Measurements from ENCODE around the gene PLEKHM2. TPM values are rescaled to one million over a fixed set of nuclear protein-coding genes. Genes with fewer than 3 reads are reported as not detected.

Gene PLEKHM2
- total RNA-seq, 2 experiments from 2014 or later = 47.7 to 56.6 TPM

DNA sequence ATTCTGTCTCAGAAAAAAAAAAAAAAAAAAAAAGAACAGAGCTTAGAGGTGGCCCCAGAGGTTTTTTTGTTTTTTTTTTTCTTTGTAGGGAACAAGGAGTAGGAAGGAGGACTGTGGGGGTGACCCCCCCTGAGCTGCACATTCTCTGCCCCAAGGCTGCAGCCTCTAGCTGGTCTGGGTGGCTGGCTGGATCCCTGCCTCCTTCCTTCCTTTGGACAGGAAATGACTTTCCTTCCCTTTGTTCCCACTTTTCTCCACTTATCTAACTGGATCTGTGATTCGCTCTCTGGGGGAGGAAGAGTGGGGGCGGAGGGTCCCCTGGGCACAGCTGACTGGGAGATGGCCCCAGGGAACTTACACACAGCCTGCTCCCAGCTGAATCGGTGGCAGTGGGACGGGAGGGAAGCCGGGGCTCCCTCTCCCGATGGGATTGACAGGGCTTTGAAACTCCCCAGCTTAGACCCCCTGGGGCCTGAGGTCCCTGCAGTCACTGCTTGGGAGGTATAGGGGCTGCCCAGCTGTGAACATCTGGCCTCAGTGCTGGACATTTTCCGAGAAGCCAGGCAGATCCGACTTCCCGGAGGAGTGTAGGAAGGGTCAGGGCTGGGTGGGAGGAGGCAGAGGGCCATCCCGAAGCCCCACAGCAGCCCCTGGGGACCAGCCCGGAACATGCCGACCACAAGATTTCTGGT lies 76.5 kb downstream of the PLEKHM2 start:
- POLR2A ChIA-PET = interaction anchor here (0.7 kb wide), 1 partner anchor 51 kb away, joined by 3 read pairs; no protein-coding TSS in a partner anchor
- Mint-ChIP-seq H3K27ac (no peak overlapping the region), H3K4me3 (no peak overlapping the region), H3K36me3 (no peaks in the 10 kb centered on the region), H3K4me1 (peaks cover 7% of the 10 kb centered on the region), H3K27me3 (peaks cover 53% of the 10 kb centered on the region), H3K9me3 (no peaks in the 10 kb centered on the region)
- DNase-seq (no peak), ATAC-seq (ENCODE audit: low read depth) (no peak)

- Mint-ChIP-seq H3K4me3 (no peak overlapping the region), H3K36me3 (no peaks in the 10 kb centered on the region), H3K27me3 (peaks cover 47% of the 10 kb centered on the region), H3K4me1 (peaks cover 2% of the 10 kb centered on the region), H3K9me3 (no peaks in the 10 kb centered on the region), H3K27ac (no peak overlapping the region)
- DNase-seq (no peak), ATAC-seq (ENCODE audit: low read depth) (no peak)
- POLR2A ChIA-PET = no interaction called here
These were observed 77.4 kb downstream of the PLEKHM2 start for GRCh38 chr1:15761366-15762128.

DNA sequence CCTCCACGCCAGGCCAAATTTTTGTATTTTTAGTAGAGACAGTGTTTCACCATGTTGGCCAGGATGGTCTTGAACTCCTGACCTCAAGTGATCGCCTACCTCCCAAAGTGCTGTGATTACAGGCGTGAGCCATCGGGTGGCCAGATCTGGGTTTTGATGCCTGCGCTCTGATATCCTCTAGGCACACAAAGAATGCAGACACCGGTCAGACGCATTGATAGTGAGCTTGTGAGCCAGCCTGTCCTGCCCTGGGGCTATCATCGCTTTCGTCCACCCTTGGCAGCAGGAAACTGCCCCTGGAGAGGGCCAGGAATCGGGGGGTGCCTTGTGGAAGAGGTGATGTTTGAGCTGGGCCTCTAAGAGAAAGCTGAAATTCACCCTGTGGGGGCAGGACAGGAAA lies 78.4 kb downstream of the PLEKHM2 start:
- DNase-seq = no peak
- Mint-ChIP-seq H3K9me3 (no peaks in the 10 kb centered on the region), H3K36me3 (no peaks in the 10 kb centered on the region), H3K4me3 (no peak overlapping the region), H3K27ac (no peak overlapping the region), H3K27me3 (peaks cover 38% of the 10 kb centered on the region), H3K4me1 (peaks cover 2% of the 10 kb centered on the region)
- ATAC-seq (ENCODE audit: low read depth) = no peak
- POLR2A ChIA-PET = no interaction called here

- DNase-seq (no peak), ATAC-seq (ENCODE audit: low read depth) (no peak)
- Mint-ChIP-seq H3K9me3 (no peaks in the 10 kb centered on the region), H3K27me3 (peaks cover 32% of the 10 kb centered on the region), H3K4me3 (no peak overlapping the region), H3K36me3 (no peaks in the 10 kb centered on the region), H3K4me1 (no peaks in the 10 kb centered on the region), H3K27ac (no peak overlapping the region)
- POLR2A ChIA-PET = no interaction called here
These were observed 80.2 kb downstream of the PLEKHM2 start for GRCh38 chr1:15764269-15764764.

DNA sequence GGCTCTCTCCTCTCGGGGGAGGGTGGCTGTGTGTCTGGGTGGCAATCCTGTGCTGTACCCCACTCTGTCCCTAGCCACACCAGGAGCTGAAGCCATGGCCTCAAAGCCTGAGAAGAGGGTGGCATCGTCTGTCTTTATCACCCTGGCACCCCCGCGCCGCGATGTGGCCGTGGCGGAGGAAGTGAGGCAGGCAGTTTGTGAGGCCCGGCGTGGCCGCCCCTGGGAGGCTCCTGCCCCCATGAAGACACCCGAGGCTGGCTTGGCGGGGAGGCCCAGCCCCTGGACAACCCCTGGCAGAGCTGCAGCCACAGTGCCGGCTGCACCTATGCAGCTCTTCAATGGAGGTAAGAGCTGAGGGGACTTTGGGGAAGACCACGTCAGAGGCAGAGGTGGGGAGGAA lies 80.8 kb downstream of the PLEKHM2 start:
- Mint-ChIP-seq H3K27me3 (peaks cover 26% of the 10 kb centered on the region), H3K27ac (no peak overlapping the region), H3K4me1 (no peaks in the 10 kb centered on the region), H3K9me3 (no peaks in the 10 kb centered on the region), H3K4me3 (no peak overlapping the region), H3K36me3 (no peaks in the 10 kb centered on the region)
- DNase-seq = no peak
- POLR2A ChIA-PET = no interaction called here
- no peak for ATAC-seq (ENCODE audit: low read depth)

- DNase-seq (no peak), ATAC-seq (ENCODE audit: low read depth) (no peak)
- no peaks in the 10 kb centered on the region for H3K36me3 Mint-ChIP-seq
- no peak overlapping the region for H3K4me3 Mint-ChIP-seq
- H3K9me3 Mint-ChIP-seq = no peaks in the 10 kb centered on the region
- POLR2A ChIA-PET = no interaction called here
- H3K27ac Mint-ChIP-seq = no peak overlapping the region
- H3K27me3 Mint-ChIP-seq = peaks cover 19% of the 10 kb centered on the region
- H3K4me1 Mint-ChIP-seq = no peaks in the 10 kb centered on the region
These were observed 81.5 kb downstream of the PLEKHM2 start for GRCh38 chr1:15765495-15766194.

- Mint-ChIP-seq H3K9me3 (no peaks in the 10 kb centered on the region), H3K4me1 (no peaks in the 10 kb centered on the region), H3K27ac (no peak overlapping the region), H3K4me3 (no peak overlapping the region), H3K36me3 (no peaks in the 10 kb centered on the region), H3K27me3 (peaks cover 4% of the 10 kb centered on the region)
- POLR2A ChIA-PET = no interaction called here
- ATAC-seq (ENCODE audit: low read depth) = no peak
- DNase-seq = no peak
These were observed 83.8 kb downstream of the PLEKHM2 start for GRCh38 chr1:15767941-15768340.

DNA sequence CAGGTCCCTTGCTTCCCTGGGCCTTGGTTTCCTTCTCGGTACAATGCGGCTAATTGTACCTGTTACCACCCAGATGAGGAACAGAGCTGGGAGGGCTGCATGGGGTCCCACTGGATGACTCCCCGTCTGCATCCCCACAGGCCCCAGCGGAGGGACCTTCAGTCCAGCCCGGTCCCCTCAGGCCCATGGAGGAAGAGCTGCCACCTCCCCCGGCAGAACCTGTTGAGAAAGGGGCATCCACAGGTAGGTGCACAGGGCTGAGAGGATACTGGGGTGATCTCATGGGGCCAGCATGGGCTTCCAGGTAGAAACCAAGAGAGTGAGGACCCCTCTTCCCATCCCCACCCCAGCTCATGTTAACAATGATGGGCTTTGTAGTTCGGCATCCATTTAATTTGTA lies 84.3 kb downstream of the PLEKHM2 start:
- Mint-ChIP-seq H3K4me3 (no peak overlapping the region), H3K27ac (no peak overlapping the region), H3K27me3 (peaks cover 2% of the 10 kb centered on the region), H3K36me3 (no peaks in the 10 kb centered on the region), H3K4me1 (no peaks in the 10 kb centered on the region), H3K9me3 (no peaks in the 10 kb centered on the region)
- POLR2A ChIA-PET = no interaction called here
- ATAC-seq (ENCODE audit: low read depth) (no peak), DNase-seq (no peak)

DNA sequence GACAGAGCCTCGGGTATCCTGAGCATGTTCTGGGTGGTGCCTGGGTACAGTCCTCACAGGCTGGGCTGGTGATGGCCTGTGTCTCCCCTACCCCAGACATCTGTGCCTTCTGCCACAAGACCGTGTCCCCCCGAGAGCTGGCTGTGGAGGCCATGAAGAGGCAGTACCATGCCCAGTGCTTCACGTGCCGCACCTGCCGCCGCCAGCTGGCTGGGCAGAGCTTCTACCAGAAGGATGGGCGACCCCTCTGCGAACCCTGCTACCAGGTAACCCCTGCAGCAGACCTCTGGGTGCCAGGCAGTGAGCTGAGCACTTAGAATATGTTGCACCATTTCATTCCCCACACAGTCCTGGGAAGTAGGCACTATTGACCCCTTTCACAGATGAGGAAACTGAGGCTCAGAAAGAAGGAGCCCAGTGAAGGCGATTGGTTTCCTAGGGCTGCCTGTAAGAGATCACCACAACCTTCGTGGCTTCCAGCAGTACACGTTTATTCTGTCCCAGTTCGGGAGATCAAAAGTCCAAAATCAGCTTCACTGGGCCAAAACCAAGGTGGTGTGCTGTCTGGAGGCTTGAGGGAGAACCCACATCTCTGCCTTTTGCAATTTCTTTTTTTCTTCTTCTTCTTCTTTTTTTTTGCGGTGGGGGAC lies 86.3 kb downstream of the PLEKHM2 start:
- Mint-ChIP-seq H3K36me3 (no peaks in the 10 kb centered on the region), H3K4me1 (no peaks in the 10 kb centered on the region), H3K27ac (no peak overlapping the region), H3K27me3 (peaks cover 2% of the 10 kb centered on the region), H3K4me3 (no peak overlapping the region), H3K9me3 (no peaks in the 10 kb centered on the region)
- ATAC-seq (ENCODE audit: low read depth) (no peak), DNase-seq (no peak)
- POLR2A ChIA-PET = no interaction called here

DNA sequence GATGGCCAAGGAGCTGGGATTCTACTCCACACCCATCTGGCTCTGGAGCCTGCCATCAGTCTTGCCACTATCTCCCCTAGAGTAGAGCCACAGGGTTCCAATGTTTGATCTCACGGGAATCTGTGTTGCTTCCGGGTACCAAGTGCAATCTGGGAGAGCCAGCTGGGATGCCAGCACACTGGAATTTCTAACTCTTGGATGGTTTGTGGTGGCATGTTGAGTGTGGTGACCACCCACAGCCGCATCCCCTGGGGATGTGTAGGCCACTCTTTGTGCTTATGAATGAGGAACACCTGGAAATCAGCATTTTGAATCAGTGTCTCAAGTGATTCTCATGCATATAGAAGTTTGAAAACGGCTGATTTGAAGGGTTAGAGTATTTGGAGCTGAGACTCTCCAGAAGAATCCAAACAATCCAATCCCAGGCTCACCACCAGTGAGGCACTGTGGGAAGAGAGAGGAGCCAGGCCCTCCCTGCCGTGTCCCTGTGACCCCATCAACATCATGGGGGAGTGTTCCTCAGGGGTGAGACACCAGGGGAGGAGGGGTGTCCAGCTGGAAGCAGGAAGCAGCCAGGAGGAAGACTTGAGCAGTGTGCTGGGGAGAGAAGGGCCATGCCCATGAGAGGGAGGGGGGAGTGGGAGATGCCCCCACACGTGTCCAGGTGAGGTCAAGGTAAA lies 87.9 kb downstream of the PLEKHM2 start:
- POLR2A ChIA-PET = no interaction called here
- Mint-ChIP-seq H3K27ac (no peak overlapping the region), H3K36me3 (no peaks in the 10 kb centered on the region), H3K4me1 (no peaks in the 10 kb centered on the region), H3K9me3 (no peaks in the 10 kb centered on the region), H3K4me3 (no peak overlapping the region), H3K27me3 (peaks cover 2% of the 10 kb centered on the region)
- DNase-seq (no peak), ATAC-seq (ENCODE audit: low read depth) (no peak)

- Mint-ChIP-seq H3K27ac (no peak overlapping the region), H3K4me3 (no peak overlapping the region), H3K4me1 (no peaks in the 10 kb centered on the region), H3K9me3 (no peaks in the 10 kb centered on the region), H3K36me3 (no peaks in the 10 kb centered on the region), H3K27me3 (peaks cover 6% of the 10 kb centered on the region)
- ATAC-seq (ENCODE audit: low read depth) (no peak), DNase-seq (no peak)
- POLR2A ChIA-PET = interaction anchor here (0.6 kb wide), 1 partner anchor 157 kb away, joined by 3 read pairs; no protein-coding TSS in a partner anchor
These were observed 91.6 kb downstream of the PLEKHM2 start for GRCh38 chr1:15775706-15776105.

GRCh38 chr1:15777909-15778707 lies 94.0 kb downstream of the PLEKHM2 start:
- H3K36me3 Mint-ChIP-seq = no peaks in the 10 kb centered on the region

More at GRCh38 chr1:15777909-15778707, 94.0 kb downstream of the PLEKHM2 start:
- Mint-ChIP-seq H3K9me3 (no peaks in the 10 kb centered on the region), H3K4me3 (no peak overlapping the region), H3K27ac (no peak overlapping the region), H3K27me3 (peaks cover 10% of the 10 kb centered on the region), H3K4me1 (no peaks in the 10 kb centered on the region)
- POLR2A ChIA-PET = no interaction called here
- DNase-seq (no peak), ATAC-seq (ENCODE audit: low read depth) (no peak)

All from activated naive CD8-positive, alpha-beta T cell treated with anti-CD3 and anti-CD28 coated beads, Interleukin-2, amount 10 ng/mL, durations not matched to agents 7 days and 5 days (primary cell).